WTC11 (cell line): Measurements from ENCODE around the gene LASP1NB.

Experiments used
- CBFB ChIP-seq: sonication (generic); formaldehyde crosslinking; IDR thresholded peaks from 2 replicates; pipeline ENCODE4 v1.8.1; 2022; ENCODE audit warnings: mild to moderate bottlenecking, low read depth, missing genetic modification reagents
- CREM ChIP-seq: sonication (generic); formaldehyde crosslinking; IDR thresholded peaks from 2 replicates; pipeline ENCODE4 v1.8.1; 2022; ENCODE audit warnings: mild to moderate bottlenecking, missing genetic modification reagents, moderate library complexity
- JUN ChIP-seq: sonication (generic); formaldehyde crosslinking; IDR thresholded peaks from 2 replicates; pipeline ENCODE4 v1.8.0; 2023; ENCODE audit warnings: mild to moderate bottlenecking, missing genetic modification reagents
- KAT7 ChIP-seq: sonication (generic); formaldehyde crosslinking; IDR thresholded peaks from 2 replicates; pipeline ENCODE4 v1.8.1; 2023; ENCODE audit warnings: missing genetic modification reagents, mild to moderate bottlenecking, borderline replicate concordance
- TEAD4 ChIP-seq: sonication (generic); formaldehyde crosslinking; IDR thresholded peaks from 2 replicates; pipeline ENCODE4 v1.8.0; 2022; ENCODE audit warnings: mild to moderate bottlenecking, missing genetic modification reagents
- TF ChIP-seq, protein P1 (sequence below): fragments of 200-600 bp; IDR thresholded peaks from 2 replicates; pipeline ENCODE4 v1.8.0; 2022; ENCODE audit warnings: antibody characterized with exemption
- TF ChIP-seq, protein P2 (sequence below): sonication (generic); formaldehyde crosslinking; IDR thresholded peaks from 2 replicates; pipeline ENCODE4 v1.8.0; 2022; ENCODE audit warnings: mild to moderate bottlenecking, missing genetic modification reagents
- TF ChIP-seq, protein P3 (sequence below): sonication (generic); formaldehyde crosslinking; IDR thresholded peaks from 2 replicates; pipeline ENCODE4 v1.8.1; 2023; ENCODE audit warnings: mild to moderate bottlenecking, missing genetic modification reagents, moderate library complexity

DNA sequence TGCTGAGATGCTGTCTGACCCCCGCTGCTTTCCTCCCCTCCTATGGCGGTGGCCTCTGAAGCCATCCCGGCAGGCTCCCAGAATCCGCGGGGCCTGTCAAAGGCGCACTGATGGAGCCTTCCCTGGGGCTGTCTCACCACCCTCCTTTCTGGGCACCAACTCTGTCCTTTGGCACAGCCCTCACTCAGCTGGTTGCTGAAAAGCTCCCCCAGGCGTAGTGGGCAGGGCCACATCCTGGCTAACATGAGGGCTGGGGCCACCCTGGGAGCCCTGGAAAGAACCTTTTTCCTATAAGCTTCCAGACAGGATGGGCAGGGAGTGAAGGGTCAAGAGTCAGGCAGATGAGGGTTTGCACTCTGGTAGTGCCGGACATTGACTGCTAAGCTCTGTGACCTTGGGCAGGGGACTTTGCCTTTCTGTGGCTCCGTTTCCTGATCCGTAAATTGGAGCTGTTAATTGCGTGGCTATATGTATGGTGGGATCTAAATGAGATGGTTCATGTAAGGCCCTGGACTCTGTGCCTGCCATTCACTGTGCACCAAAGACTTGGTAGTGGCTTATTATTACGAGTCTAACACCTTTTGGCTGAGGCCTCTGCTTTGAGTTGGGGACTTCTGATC is 27.6 kb upstream of the LASP1NB start:
- no peak for TF ChIP-seq CREM
- TF ChIP-seq, protein P1, sequence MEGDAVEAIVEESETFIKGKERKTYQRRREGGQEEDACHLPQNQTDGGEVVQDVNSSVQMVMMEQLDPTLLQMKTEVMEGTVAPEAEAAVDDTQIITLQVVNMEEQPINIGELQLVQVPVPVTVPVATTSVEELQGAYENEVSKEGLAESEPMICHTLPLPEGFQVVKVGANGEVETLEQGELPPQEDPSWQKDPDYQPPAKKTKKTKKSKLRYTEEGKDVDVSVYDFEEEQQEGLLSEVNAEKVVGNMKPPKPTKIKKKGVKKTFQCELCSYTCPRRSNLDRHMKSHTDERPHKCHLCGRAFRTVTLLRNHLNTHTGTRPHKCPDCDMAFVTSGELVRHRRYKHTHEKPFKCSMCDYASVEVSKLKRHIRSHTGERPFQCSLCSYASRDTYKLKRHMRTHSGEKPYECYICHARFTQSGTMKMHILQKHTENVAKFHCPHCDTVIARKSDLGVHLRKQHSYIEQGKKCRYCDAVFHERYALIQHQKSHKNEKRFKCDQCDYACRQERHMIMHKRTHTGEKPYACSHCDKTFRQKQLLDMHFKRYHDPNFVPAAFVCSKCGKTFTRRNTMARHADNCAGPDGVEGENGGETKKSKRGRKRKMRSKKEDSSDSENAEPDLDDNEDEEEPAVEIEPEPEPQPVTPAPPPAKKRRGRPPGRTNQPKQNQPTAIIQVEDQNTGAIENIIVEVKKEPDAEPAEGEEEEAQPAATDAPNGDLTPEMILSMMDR = no peak
- no peak for TF ChIP-seq CBFB (CRISPR knock-in tag)
- TF ChIP-seq KAT7 (CRISPR knock-in tag) = no peak
- TF ChIP-seq TEAD4 (CRISPR knock-in tag) = no peak
- TF ChIP-seq, protein P2, sequence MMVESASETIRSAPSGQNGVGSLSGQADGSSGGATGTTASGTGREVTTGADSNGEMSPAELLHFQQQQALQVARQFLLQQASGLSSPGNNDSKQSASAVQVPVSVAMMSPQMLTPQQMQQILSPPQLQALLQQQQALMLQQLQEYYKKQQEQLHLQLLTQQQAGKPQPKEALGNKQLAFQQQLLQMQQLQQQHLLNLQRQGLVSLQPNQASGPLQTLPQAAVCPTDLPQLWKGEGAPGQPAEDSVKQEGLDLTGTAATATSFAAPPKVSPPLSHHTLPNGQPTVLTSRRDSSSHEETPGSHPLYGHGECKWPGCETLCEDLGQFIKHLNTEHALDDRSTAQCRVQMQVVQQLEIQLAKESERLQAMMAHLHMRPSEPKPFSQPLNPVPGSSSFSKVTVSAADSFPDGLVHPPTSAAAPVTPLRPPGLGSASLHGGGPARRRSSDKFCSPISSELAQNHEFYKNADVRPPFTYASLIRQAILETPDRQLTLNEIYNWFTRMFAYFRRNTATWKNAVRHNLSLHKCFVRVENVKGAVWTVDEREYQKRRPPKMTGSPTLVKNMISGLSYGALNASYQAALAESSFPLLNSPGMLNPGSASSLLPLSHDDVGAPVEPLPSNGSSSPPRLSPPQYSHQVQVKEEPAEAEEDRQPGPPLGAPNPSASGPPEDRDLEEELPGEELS (CRISPR knock-in tag) = no peak
- TF ChIP-seq JUN (CRISPR knock-in tag) = no peak
- TF ChIP-seq, protein P3, sequence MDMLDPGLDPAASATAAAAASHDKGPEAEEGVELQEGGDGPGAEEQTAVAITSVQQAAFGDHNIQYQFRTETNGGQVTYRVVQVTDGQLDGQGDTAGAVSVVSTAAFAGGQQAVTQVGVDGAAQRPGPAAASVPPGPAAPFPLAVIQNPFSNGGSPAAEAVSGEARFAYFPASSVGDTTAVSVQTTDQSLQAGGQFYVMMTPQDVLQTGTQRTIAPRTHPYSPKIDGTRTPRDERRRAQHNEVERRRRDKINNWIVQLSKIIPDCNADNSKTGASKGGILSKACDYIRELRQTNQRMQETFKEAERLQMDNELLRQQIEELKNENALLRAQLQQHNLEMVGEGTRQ (CRISPR knock-in tag) = no peak
